Duodenal mucosa (tissue), 2 donors: ENCODE data around the gene BAZ2A.

Experiments
- H3K27ac ChIP-seq: one replicate; pipeline ENCODE4 v1.7.0; 2013; ENCODE audit warnings: low read depth, low read length
- H3K27me3 ChIP-seq, 2 donors: one replicate each; pipeline ENCODE4 v1.7.0; 2013; ENCODE audit warnings: low read length in 2 of 2, control low read depth in 1 of 2; ENCODE audit not compliant: insufficient read depth in 2 of 2, control insufficient read depth in 1 of 2
- H3K36me3 ChIP-seq, 2 donors: one replicate each; pipeline ENCODE4 v1.7.0; 2013; ENCODE audit warnings: low read length in 2 of 2, control low read depth in 1 of 2; ENCODE audit not compliant: insufficient read depth in 2 of 2, control insufficient read depth in 1 of 2
- H3K4me1 ChIP-seq, 2 donors: one replicate each; pipeline ENCODE4 v1.7.0; 2013; ENCODE audit warnings: low read length in 2 of 2, control low read depth in 1 of 2; ENCODE audit not compliant: insufficient read depth in 2 of 2, control insufficient read depth in 1 of 2
- H3K4me3 ChIP-seq, 2 donors: one replicate each; pipeline ENCODE4 v1.7.0; 2013; ENCODE audit warnings: low read length in 2 of 2, low read depth in 1 of 2
- H3K9ac ChIP-seq, 2 donors: one replicate each; pipeline ENCODE4 v1.7.0; 2013; ENCODE audit warnings: low read length in 2 of 2, low read depth in 1 of 2
- H3K9me3 ChIP-seq, 2 donors: one replicate each; pipeline ENCODE4 v1.7.0; 2013; ENCODE audit warnings: low read length in 2 of 2, control low read depth in 1 of 2; ENCODE audit not compliant: control insufficient read depth in 1 of 2

BAZ2A gene

DNA sequence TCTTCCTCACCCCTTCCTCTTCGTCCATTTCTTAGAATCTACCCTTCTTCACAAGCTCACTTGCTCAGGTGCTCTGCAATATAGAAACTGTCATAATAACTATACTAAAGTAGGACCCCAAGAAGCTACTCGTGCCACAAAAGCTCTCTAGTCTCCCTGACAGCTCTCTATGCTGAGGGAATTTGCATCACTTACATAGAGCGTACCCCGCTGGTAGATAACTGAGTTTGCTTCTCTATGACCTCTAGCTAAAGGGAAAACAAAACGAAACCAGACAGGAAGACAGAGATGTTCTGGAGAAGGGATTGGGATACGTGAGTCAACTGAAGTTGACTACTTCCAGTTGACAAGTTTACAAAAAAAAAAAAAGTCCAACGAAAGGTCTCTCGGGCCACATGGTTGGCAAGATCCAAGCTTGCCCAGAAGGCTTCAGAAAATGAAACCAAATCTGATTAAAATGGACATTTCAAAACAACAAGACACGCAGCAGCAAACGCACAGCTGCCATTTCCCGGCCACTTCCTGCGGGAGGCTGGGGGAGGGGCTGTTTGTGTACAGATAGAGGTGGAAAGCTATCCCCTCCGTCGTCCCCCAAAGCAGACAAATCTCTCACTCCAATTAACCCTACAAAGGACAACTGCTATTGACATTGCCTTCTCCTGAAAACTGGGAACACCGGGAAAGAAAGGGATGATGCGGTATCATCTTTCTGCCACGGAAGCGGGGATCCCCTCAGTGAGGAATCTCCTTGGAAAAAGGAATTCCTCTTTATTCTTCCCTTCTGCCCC, 1.3 kb downstream of the BAZ2A start:
- Histone ChIP-seq H3K9me3 (no peaks in the 10 kb centered on the region), H3K27ac (peak overlapping the region; percentile 82), H3K4me1 (peaks cover 36 to 43% of the 10 kb centered on the region in 2 donors), H3K9ac (peak overlapping the region; percentile 66 to 97), H3K4me3 (peak overlapping the region; percentile 78 to 87), H3K36me3 (peaks cover 4 to 11% of the 10 kb centered on the region in 2 donors), H3K27me3 (no peaks in the 10 kb centered on the region)

GRCh38 chr12:56626701-56627100, 3.4 kb downstream of the BAZ2A start:
- H3K4me1 ChIP-seq: peaks cover 18 to 22% of the 10 kb centered on the region in 2 donors
- no peak overlapping the region for H3K27ac ChIP-seq

GRCh38 chr12:56622535-56622934, 7.6 kb downstream of the BAZ2A start:
- Histone ChIP-seq H3K9ac (no peak overlapping the region), H3K4me3 (no peak overlapping the region), H3K9me3 (no peaks in the 10 kb centered on the region), H3K36me3 (peaks cover 15 to 31% of the 10 kb centered on the region in 2 donors), H3K4me1 (no peaks in the 10 kb centered on the region), H3K27me3 (no peaks in the 10 kb centered on the region), H3K27ac (no peak overlapping the region)

More at GRCh38 chr12:56626701-56627100, 3.4 kb downstream of the BAZ2A start:
- no peaks in the 10 kb centered on the region for H3K27me3 ChIP-seq
- no peak overlapping the region for H3K9ac ChIP-seq
- H3K36me3 ChIP-seq: peaks cover 4 to 11% of the 10 kb centered on the region in 2 donors
- no peaks in the 10 kb centered on the region for H3K9me3 ChIP-seq
- no peak overlapping the region for H3K4me3 ChIP-seq

DNA sequence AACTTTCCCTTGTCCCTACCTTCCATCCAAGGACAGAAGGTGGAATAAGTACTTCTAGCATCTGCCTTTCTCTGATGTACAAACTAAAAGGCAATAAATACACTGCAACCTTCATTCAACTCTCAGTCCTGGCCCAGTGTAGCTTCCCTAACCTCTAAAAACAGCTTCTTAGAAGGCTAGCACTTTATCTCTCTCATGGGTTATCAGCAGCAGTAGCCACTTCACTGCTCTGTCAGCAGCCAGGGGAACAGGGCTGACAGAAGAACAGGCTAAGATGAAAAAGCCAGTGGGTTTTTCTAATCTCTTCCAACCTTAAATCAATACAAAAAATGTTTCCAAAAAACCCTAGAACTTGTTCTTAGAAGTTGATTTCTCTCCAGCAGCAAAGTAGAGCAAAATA, 13.2 kb downstream of the BAZ2A start:
- Histone ChIP-seq H3K27ac (no peak overlapping the region), H3K36me3 (peaks cover 57 to 76% of the 10 kb centered on the region in 2 donors)

GRCh38 chr12:56616244-56616643, 13.9 kb downstream of the BAZ2A start:
- Histone ChIP-seq H3K4me1 (no peaks in the 10 kb centered on the region), H3K27me3 (no peaks in the 10 kb centered on the region), H3K36me3 (peaks cover 61 to 83% of the 10 kb centered on the region in 2 donors), H3K27ac (no peak overlapping the region), H3K4me3 (no peak overlapping the region), H3K9me3 (no peaks in the 10 kb centered on the region), H3K9ac (no peak overlapping the region)

More for the DNA sequence above, 13.2 kb downstream of the BAZ2A start:
- Histone ChIP-seq H3K4me1 (no peaks in the 10 kb centered on the region), H3K4me3 (no peak overlapping the region), H3K9me3 (no peaks in the 10 kb centered on the region), H3K9ac (no peak overlapping the region), H3K27me3 (no peaks in the 10 kb centered on the region)

GRCh38 chr12:56614627-56615026, 15.5 kb downstream of the BAZ2A start:
- Histone ChIP-seq H3K27me3 (no peaks in the 10 kb centered on the region), H3K27ac (no peak overlapping the region)

DNA sequence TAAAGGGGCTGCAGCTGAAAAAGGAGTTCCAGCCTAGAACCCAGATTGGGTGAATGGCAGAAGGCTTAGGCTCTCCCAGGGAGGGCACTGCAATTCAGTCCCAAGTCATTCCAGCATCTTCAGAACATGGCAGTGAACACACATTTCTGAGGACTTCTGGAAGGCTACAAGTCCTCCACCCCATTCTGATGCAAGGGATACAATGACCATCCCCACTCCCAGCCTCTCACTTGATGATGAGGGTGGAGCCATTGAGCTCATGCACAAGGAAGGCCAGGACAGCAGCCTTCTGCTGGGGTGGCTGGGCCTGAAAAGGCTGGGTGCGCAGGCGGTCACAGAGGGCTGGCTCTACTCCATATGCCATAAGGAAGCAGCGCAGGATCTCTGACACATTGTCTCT, 25.8 kb downstream of the BAZ2A start:
- H3K4me3 ChIP-seq: no peak overlapping the region
- H3K27me3 ChIP-seq: no peaks in the 10 kb centered on the region
- H3K27ac ChIP-seq: no peak overlapping the region
- no peak overlapping the region for H3K9ac ChIP-seq
- H3K36me3 ChIP-seq: peaks cover 69 to 94% of the 10 kb centered on the region in 2 donors
- H3K9me3 ChIP-seq: no peaks in the 10 kb centered on the region
- no peaks in the 10 kb centered on the region for H3K4me1 ChIP-seq

More at GRCh38 chr12:56614627-56615026, 15.5 kb downstream of the BAZ2A start:
- no peaks in the 10 kb centered on the region for H3K4me1 ChIP-seq
- peaks cover 68 to 85% of the 10 kb centered on the region in 2 donors for H3K36me3 ChIP-seq
- H3K4me3 ChIP-seq: no peak overlapping the region
- H3K9ac ChIP-seq: no peak overlapping the region
- H3K9me3 ChIP-seq: no peaks in the 10 kb centered on the region

- peaks cover 85 to 100% of the 10 kb centered on the region in 2 donors for H3K36me3 ChIP-seq
Measured at GRCh38 chr12:56602239-56602638, 27.9 kb downstream of the BAZ2A start.

GRCh38 chr12:56601503-56601902, 28.6 kb downstream of the BAZ2A start:
- peaks cover 87 to 98% of the 10 kb centered on the region in 2 donors for H3K36me3 ChIP-seq
- no peak overlapping the region for H3K9ac ChIP-seq
- no peaks in the 10 kb centered on the region for H3K9me3 ChIP-seq
- H3K4me1 ChIP-seq: no peaks in the 10 kb centered on the region
- no peak overlapping the region for H3K4me3 ChIP-seq
- no peak overlapping the region for H3K27ac ChIP-seq
- H3K27me3 ChIP-seq: no peaks in the 10 kb centered on the region

More at GRCh38 chr12:56602239-56602638, 27.9 kb downstream of the BAZ2A start:
- Histone ChIP-seq H3K4me1 (no peaks in the 10 kb centered on the region), H3K27me3 (no peaks in the 10 kb centered on the region), H3K9me3 (no peaks in the 10 kb centered on the region), H3K9ac (no peak overlapping the region), H3K27ac (no peak overlapping the region), H3K4me3 (no peak overlapping the region)

GRCh38 chr12:56600753-56601152, 29.4 kb downstream of the BAZ2A start:
- no peak overlapping the region for H3K27ac ChIP-seq
- peaks cover 80 to 92% of the 10 kb centered on the region in 2 donors for H3K36me3 ChIP-seq

More at GRCh38 chr12:56600753-56601152, 29.4 kb downstream of the BAZ2A start:
- Histone ChIP-seq H3K4me1 (no peaks in the 10 kb centered on the region), H3K4me3 (no peak overlapping the region), H3K27me3 (no peaks in the 10 kb centered on the region), H3K9ac (no peak overlapping the region), H3K9me3 (no peaks in the 10 kb centered on the region)
